ENCODE results near the gene ACTG1.
A peak's percentile ranks its signal among the peaks of the same experiment; 100 is the strongest.

Gene ACTG1

DNA sequence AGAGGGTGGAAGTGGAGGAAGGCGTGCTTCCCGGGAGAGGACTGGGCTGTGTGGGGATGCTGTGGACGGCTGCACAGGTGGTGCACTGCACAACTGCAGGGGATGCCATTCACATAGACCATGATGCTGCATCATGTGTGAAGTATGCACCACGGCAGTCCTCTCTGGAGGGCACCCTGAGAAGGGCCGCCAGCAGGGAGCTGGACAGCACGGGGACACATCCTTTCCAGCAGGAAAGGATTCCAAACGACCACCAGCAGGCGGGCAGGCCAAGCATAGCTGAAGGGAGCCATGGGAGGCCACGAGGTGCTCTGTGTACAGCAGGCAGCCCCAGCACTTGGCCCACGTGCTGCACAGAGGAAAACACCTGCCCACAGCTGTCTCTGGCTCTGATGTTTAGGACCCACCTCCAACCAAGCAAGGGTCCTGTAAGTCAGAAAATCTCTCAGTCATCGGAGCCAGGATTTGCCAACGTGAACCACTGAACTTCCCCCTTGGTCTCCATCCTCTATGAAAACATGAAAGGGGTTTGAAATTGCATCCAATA is 10.1 kb downstream of the ACTG1 start:
- no peak for TF ChIP-seq PPARA (CRISPR knock-in tag; IDR thresholded peaks at IDR 0.05; ENCODE audit: borderline replicate concordance)
- TF ChIP-seq, protein P1, sequence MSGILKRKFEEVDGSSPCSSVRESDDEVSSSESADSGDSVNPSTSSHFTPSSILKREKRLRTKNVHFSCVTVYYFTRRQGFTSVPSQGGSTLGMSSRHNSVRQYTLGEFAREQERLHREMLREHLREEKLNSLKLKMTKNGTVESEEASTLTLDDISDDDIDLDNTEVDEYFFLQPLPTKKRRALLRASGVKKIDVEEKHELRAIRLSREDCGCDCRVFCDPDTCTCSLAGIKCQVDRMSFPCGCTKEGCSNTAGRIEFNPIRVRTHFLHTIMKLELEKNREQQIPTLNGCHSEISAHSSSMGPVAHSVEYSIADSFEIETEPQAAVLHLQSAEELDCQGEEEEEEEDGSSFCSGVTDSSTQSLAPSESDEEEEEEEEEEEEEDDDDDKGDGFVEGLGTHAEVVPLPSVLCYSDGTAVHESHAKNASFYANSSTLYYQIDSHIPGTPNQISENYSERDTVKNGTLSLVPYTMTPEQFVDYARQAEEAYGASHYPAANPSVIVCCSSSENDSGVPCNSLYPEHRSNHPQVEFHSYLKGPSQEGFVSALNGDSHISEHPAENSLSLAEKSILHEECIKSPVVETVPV (CRISPR knock-in tag; IDR thresholded peaks at IDR 0.05): no peak
- no peak for TF ChIP-seq CSDC2 (CRISPR knock-in tag; IDR thresholded peaks at IDR 0.05)
- TF ChIP-seq SNAI2 (CRISPR knock-in tag; IDR thresholded peaks at IDR 0.05): no peak
- TF ChIP-seq, protein P2, sequence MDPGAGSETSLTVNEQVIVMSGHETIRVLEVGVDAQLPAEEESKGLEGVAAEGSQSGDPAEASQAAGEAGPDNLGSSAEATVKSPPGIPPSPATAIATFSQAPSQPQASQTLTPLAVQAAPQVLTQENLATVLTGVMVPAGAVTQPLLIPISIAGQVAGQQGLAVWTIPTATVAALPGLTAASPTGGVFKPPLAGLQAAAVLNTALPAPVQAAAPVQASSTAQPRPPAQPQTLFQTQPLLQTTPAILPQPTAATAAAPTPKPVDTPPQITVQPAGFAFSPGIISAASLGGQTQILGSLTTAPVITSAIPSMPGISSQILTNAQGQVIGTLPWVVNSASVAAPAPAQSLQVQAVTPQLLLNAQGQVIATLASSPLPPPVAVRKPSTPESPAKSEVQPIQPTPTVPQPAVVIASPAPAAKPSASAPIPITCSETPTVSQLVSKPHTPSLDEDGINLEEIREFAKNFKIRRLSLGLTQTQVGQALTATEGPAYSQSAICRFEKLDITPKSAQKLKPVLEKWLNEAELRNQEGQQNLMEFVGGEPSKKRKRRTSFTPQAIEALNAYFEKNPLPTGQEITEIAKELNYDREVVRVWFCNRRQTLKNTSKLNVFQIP (CRISPR knock-in tag; IDR thresholded peaks at IDR 0.05; ENCODE audit: borderline replicate concordance, low read depth): no peak
- ATAC-seq: no peak

GRCh38 chr17:81500047-81500446 is 12.6 kb downstream of the ACTG1 start:
- TF ChIP-seq TSHZ2 (CRISPR knock-in tag; IDR thresholded peaks at IDR 0.05) (no peak), ISL1 (CRISPR knock-in tag; IDR thresholded peaks at IDR 0.05) (no peak)
- peak; percentile 17; the same call in 2 of the 3 replicates for ATAC-seq

DNA sequence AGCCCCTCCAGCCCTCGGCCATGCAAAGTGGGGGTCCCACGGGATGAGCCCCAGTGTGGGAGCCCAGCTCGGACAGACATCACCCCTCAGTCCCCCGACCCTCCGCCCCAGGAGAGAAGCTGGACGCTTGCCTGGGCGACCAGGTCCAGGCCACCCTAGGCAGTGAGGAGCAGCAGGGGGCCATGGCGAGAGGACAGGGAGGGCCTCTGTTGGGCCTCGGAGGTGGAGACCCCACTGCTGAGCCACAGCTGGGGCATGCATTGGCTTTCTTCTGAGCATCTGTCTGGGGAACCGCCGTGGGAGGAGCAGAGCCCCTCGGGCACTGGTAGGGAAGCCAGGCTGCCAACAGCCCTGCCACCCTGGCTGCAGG is 13.0 kb downstream of the ACTG1 start:
- ATAC-seq: no peak
- TF ChIP-seq, protein P1 (CRISPR knock-in tag; IDR thresholded peaks at IDR 0.05): no peak
- TF ChIP-seq, protein P2 (CRISPR knock-in tag; IDR thresholded peaks at IDR 0.05; ENCODE audit: borderline replicate concordance, low read depth): no peak
- TF ChIP-seq ZFP3 (CRISPR knock-in tag; IDR thresholded peaks at IDR 0.05) (no peak), BACH2 (CRISPR knock-in tag; IDR thresholded peaks at IDR 0.05; ENCODE audit: borderline replicate concordance) (no peak), TOX (CRISPR knock-in tag; IDR thresholded peaks at IDR 0.05; ENCODE audit: borderline replicate concordance) (no peak), TCF4 (CRISPR knock-in tag; IDR thresholded peaks at IDR 0.05; ENCODE audit: borderline replicate concordance) (no peak), GLIS3 (CRISPR knock-in tag; IDR thresholded peaks at IDR 0.05) (no peak), CSDC2 (CRISPR knock-in tag; IDR thresholded peaks at IDR 0.05) (no peak), PPARA (CRISPR knock-in tag; IDR thresholded peaks at IDR 0.05; ENCODE audit: borderline replicate concordance) (no peak)
- TF ChIP-seq, protein P3, sequence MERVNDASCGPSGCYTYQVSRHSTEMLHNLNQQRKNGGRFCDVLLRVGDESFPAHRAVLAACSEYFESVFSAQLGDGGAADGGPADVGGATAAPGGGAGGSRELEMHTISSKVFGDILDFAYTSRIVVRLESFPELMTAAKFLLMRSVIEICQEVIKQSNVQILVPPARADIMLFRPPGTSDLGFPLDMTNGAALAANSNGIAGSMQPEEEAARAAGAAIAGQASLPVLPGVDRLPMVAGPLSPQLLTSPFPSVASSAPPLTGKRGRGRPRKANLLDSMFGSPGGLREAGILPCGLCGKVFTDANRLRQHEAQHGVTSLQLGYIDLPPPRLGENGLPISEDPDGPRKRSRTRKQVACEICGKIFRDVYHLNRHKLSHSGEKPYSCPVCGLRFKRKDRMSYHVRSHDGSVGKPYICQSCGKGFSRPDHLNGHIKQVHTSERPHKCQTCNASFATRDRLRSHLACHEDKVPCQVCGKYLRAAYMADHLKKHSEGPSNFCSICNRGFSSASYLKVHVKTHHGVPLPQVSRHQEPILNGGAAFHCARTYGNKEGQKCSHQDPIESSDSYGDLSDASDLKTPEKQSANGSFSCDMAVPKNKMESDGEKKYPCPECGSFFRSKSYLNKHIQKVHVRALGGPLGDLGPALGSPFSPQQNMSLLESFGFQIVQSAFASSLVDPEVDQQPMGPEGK (CRISPR knock-in tag; IDR thresholded peaks at IDR 0.05; ENCODE audit: borderline replicate concordance): no peak

GRCh38 chr17:81498953-81499600 is 13.5 kb downstream of the ACTG1 start:
- no peak for ATAC-seq
- no peak for TF ChIP-seq ZFP30 (CRISPR knock-in tag; IDR thresholded peaks at IDR 0.05)
- TF ChIP-seq PPARA (CRISPR knock-in tag; IDR thresholded peaks at IDR 0.05; ENCODE audit: borderline replicate concordance): no peak
- TF ChIP-seq ZFP3 (CRISPR knock-in tag; IDR thresholded peaks at IDR 0.05): no peak
